Smooth muscle cell (in vitro differentiated cells): ENCODE results near the gene GAR1. TPM values are rescaled to one million over a fixed set of nuclear protein-coding genes. Genes with fewer than 3 reads are reported as not detected.

Experiments
- DNase-seq: peaks from one replicate; lab custom pipeline; 2025; ENCODE audit not compliant: unreplicated experiment; lab: John Stamatoyannopoulos, UW
- H2AFZ ChIP-seq: fragments of 200-600 bp; sonication (generic); 2 replicates; pipeline ENCODE4 v1.6.0; 2016; ENCODE audit warnings: antibody characterized with exemption, low read depth, mild to moderate bottlenecking
- H3F3A ChIP-seq: fragments of 200-600 bp; sonication (generic); 2 replicates; pipeline ENCODE4 v1.6.0; 2017; ENCODE audit warnings: antibody characterized with exemption, low read depth
- H3K27ac ChIP-seq: fragments of 200-600 bp; sonication (generic); 2 replicates; pipeline ENCODE4 v1.5.1; 2016; ENCODE audit warnings: low read depth, mild to moderate bottlenecking
- H3K27me3 ChIP-seq: fragments of 200-600 bp; sonication (generic); 2 replicates; pipeline ENCODE4 v1.6.1; 2016; ENCODE audit warnings: low read depth, mild to moderate bottlenecking
- H3K36me3 ChIP-seq: fragments of 200-600 bp; sonication (generic); 2 replicates; pipeline ENCODE4 v1.5.1; 2016; ENCODE audit warnings: low read depth
- H3K4me1 ChIP-seq: fragments of 200-600 bp; sonication (generic); 2 replicates; pipeline ENCODE4 v1.5.1; 2016; ENCODE audit warnings: low read depth
- H3K4me2 ChIP-seq: fragments of 200-600 bp; sonication (generic); 2 replicates; pipeline ENCODE4 v1.6.0; 2016; ENCODE audit warnings: mild to moderate bottlenecking
- H3K4me3 ChIP-seq: fragments of 200-600 bp; sonication (generic); 2 replicates; pipeline ENCODE4 v1.5.1; 2016; ENCODE audit warnings: mild to moderate bottlenecking
- H3K79me2 ChIP-seq: fragments of 200-600 bp; sonication (generic); 2 replicates; pipeline ENCODE4 v1.6.0; 2016; ENCODE audit warnings: low read depth, mild to moderate bottlenecking
- H3K9ac ChIP-seq: fragments of 200-600 bp; sonication (generic); 2 replicates; pipeline ENCODE4 v1.6.0; 2016; ENCODE audit warnings: low read depth
- H3K9me3 ChIP-seq: fragments of 200-600 bp; sonication (generic); replicated peaks from 2 replicates; pipeline ENCODE4 v1.5.1; 2016; ENCODE audit warnings: low read depth
- H4K20me1 ChIP-seq: fragments of 200-600 bp; sonication (generic); 2 replicates; pipeline ENCODE4 v1.6.0; 2016; ENCODE audit warnings: low read depth
- CTCF ChIP-seq: fragments of 200-600 bp; sonication (generic); IDR thresholded peaks from 2 replicates; pipeline ENCODE4 v1.5.1; 2017; ENCODE audit warnings: borderline replicate concordance, mild to moderate bottlenecking, antibody characterized with exemption; ENCODE audit not compliant: insufficient read depth, poor library complexity, severe bottlenecking
- WGBS: methylation state at CpG from one replicate; pipeline ENCODE4 v1.1.7; 2016; ENCODE audit warnings: low lambda C conversion rate; 5-methylcytosine and 5-hydroxymethylcytosine counted together
- polyA plus RNA-seq: library from polyadenylated mRNA; unstranded; fragments of >200 nt; fragmentation: Nextera tagmentation; extraction: Ambion mirVana; gene quantifications from 2 replicates; pipeline ENCODE4 v1.2.1, GENCODE V29; 2016
- total RNA-seq: library from RNA; depleted of rRNA; stranded (reverse); fragments of >200 nt; gene quantifications from 2 replicates; pipeline ENCODE4 v1.2.3, GENCODE V29; 2014

Gene GAR1
- total and polyA plus RNA-seq, 2 experiments from 2014 or later = 11.1 to 30.3 TPM

- Histone ChIP-seq H3K27me3 (no peaks in the 10 kb centered on the region), H3K79me2 (peaks cover 42% of the 10 kb centered on the region), H3K4me1 (peaks cover 9% of the 10 kb centered on the region), H4K20me1 (no peaks in the 10 kb centered on the region), H3K9me3 (no peaks in the 10 kb centered on the region), H3K4me2 (no peak overlapping the region), H3K9ac (no peak overlapping the region), H3F3A (peaks cover 5% of the 10 kb centered on the region), H3K36me3 (peaks cover 13% of the 10 kb centered on the region), H2AFZ (no peak overlapping the region), H3K27ac (no peak overlapping the region), H3K4me3 (no peak overlapping the region)
- 94% methylated on average over 2 of the region's 2 CpGs for WGBS
- no peak for TF ChIP-seq CTCF
- DNase-seq = no peak
These were observed 5.0 kb downstream of the GAR1 start for GRCh38 chr4:109820563-109820962.

- Histone ChIP-seq H3K79me2 (peaks cover 35% of the 10 kb centered on the region), H3K36me3 (peaks cover 13% of the 10 kb centered on the region), H3K4me2 (no peak overlapping the region), H2AFZ (no peak overlapping the region), H3K4me3 (no peak overlapping the region), H3K27ac (no peak overlapping the region), H3K9me3 (no peaks in the 10 kb centered on the region), H3K27me3 (no peaks in the 10 kb centered on the region), H4K20me1 (no peaks in the 10 kb centered on the region), H3F3A (peaks cover 5% of the 10 kb centered on the region), H3K4me1 (peaks cover 9% of the 10 kb centered on the region), H3K9ac (no peak overlapping the region)
- 95% methylated on average over 2 of the region's 2 CpGs for WGBS
- no peak for DNase-seq
- no peak for TF ChIP-seq CTCF
These were observed 5.6 kb downstream of the GAR1 start for GRCh38 chr4:109821185-109821584.

GRCh38 chr4:109826719-109827118 is 11.2 kb downstream of the GAR1 start:
- H3K4me3 ChIP-seq = no peak overlapping the region
- no peak overlapping the region for H2AFZ ChIP-seq
- no peaks in the 10 kb centered on the region for H3K9me3 ChIP-seq
- H3K27me3 ChIP-seq = no peaks in the 10 kb centered on the region
- H3K9ac ChIP-seq = no peak overlapping the region
- no peak overlapping the region for H3K4me2 ChIP-seq
- H3K79me2 ChIP-seq = no peaks in the 10 kb centered on the region
- H4K20me1 ChIP-seq = no peaks in the 10 kb centered on the region
- H3K27ac ChIP-seq = no peak overlapping the region
- DNase-seq = no peak
- TF ChIP-seq CTCF = peak; percentile 59
- peaks cover 5% of the 10 kb centered on the region for H3F3A ChIP-seq
- peaks cover 18% of the 10 kb centered on the region for H3K36me3 ChIP-seq
- no peaks in the 10 kb centered on the region for H3K4me1 ChIP-seq

- no peak for DNase-seq
- Histone ChIP-seq H4K20me1 (no peaks in the 10 kb centered on the region), H3K4me2 (no peak within 1 kb of the TSS), H3K79me2 (no peaks in the 10 kb centered on the region), H3K9me3 (no peaks in the 10 kb centered on the region), H3K4me1 (no peaks in the 10 kb centered on the region), H3F3A (peaks cover 5% of the 10 kb centered on the region), H2AFZ (no peak within 1 kb of the TSS), H3K36me3 (peaks cover 12% of the 10 kb centered on the region), H3K27ac (no peak within 1 kb of the TSS), H3K27me3 (no peaks in the 10 kb centered on the region), H3K9ac (no peak within 1 kb of the TSS), H3K4me3 (no peak within 1 kb of the TSS)
- no peak for TF ChIP-seq CTCF
- WGBS = 90% methylated on average over 2 of the region's 2 CpGs
These were observed 12.1 kb downstream of the GAR1 start, which contains the start of gene RRH for GRCh38 chr4:109827672-109828071. Gene RRH, plus strand, starts transcription at chr4:109827972. Its CDS starts 56 bp downstream, at chr4:109828028.
